WI38 (cell line): ENCODE results near the gene RHOC.

ENCODE experiments used
- H3K4me3 ChIP-seq: 2 replicates; pipeline ENCODE4 v1.5.1; 2011; ENCODE audit warnings: low read depth, mild to moderate bottlenecking, control low read depth, low read length
- CTCF ChIP-seq: IDR thresholded peaks from 2 replicates; pipeline ENCODE4 v1.5.1; 2012; ENCODE audit warnings: low read depth, mild to moderate bottlenecking, control low read depth, low read length

RHOC gene

GRCh38 chr1:112694363-112694929, 12.5 kb downstream of the RHOC start:
- TF ChIP-seq CTCF = no peak
- no peak overlapping the region for H3K4me3 ChIP-seq

- H3K4me3 ChIP-seq = no peak overlapping the region
- no peak for TF ChIP-seq CTCF
Observed at GRCh38 chr1:112693821-112694220, 13.1 kb downstream of the RHOC start.

GRCh38 chr1:112692681-112693080, 14.2 kb downstream of the RHOC start:
- no peak for TF ChIP-seq CTCF

GRCh38 chr1:112689842-112690237, 17.1 kb downstream of the RHOC start:
- no peak overlapping the region for H3K4me3 ChIP-seq
- TF ChIP-seq CTCF = no peak

More at GRCh38 chr1:112692681-112693080, 14.2 kb downstream of the RHOC start:
- no peak overlapping the region for H3K4me3 ChIP-seq

- no peak overlapping the region for H3K4me3 ChIP-seq
- TF ChIP-seq CTCF = no peak
Observed at GRCh38 chr1:112689196-112689841, 17.6 kb downstream of the RHOC start.

GRCh38 chr1:112688781-112689193, 18.1 kb downstream of the RHOC start:
- H3K4me3 ChIP-seq = no peak overlapping the region
- TF ChIP-seq CTCF = no peak

- H3K4me3 ChIP-seq = no peak overlapping the region
- TF ChIP-seq CTCF = no peak
Observed at GRCh38 chr1:112687785-112688496, 19.0 kb downstream of the RHOC start.
